ENCODE data around the gene UMOD.

UMOD gene

GRCh38 chr16:20352615-20353014, at the start of gene UMOD:
TSS of gene UMOD (minus strand) at chr16:20352715. CDS start at chr16:20350737, 1,978 bp downstream.
- no peak for DNase-seq (ENCODE audit: low spot score)

- DNase-seq (ENCODE audit: low spot score), result no peak
Measured at GRCh38 chr16:20401475-20402016, 49.0 kb upstream of the UMOD start.

- no peak for DNase-seq (ENCODE audit: low spot score)
Measured at GRCh38 chr16:20401066-20401465, 48.6 kb upstream of the UMOD start.

GRCh38 chr16:20399185-20399584, 46.7 kb upstream of the UMOD start:
- no peak for DNase-seq (ENCODE audit: low spot score)

- no peak for DNase-seq (ENCODE audit: low spot score)
Measured at GRCh38 chr16:20398603-20399002, 46.1 kb upstream of the UMOD start.

GRCh38 chr16:20397468-20398074, 45.1 kb upstream of the UMOD start:
- no peak for DNase-seq (ENCODE audit: low spot score)

GRCh38 chr16:20396846-20397467, 44.4 kb upstream of the UMOD start:
- DNase-seq (ENCODE audit: low spot score), result no peak

GRCh38 chr16:20395946-20396345, 43.4 kb upstream of the UMOD start:
- no peak for DNase-seq (ENCODE audit: low spot score)

- DNase-seq (ENCODE audit: low spot score), result no peak
Measured at GRCh38 chr16:20393801-20394577, 41.5 kb upstream of the UMOD start.

- DNase-seq (ENCODE audit: low spot score), result no peak
Measured at GRCh38 chr16:20391045-20391444, 38.5 kb upstream of the UMOD start.

- DNase-seq (ENCODE audit: low spot score), result no peak
Measured at GRCh38 chr16:20388854-20389253, 36.3 kb upstream of the UMOD start.

GRCh38 chr16:20387978-20388377, 35.5 kb upstream of the UMOD start:
- no peak for DNase-seq (ENCODE audit: low spot score)

- DNase-seq (ENCODE audit: low spot score), result peak; percentile 67
Measured at GRCh38 chr16:20385844-20386832, 33.6 kb upstream of the UMOD start.

GRCh38 chr16:20383106-20384029, 30.9 kb upstream of the UMOD start:
- peak; percentile 48 for DNase-seq (ENCODE audit: low spot score)

- DNase-seq (ENCODE audit: low spot score), result no peak
Measured at GRCh38 chr16:20382202-20382948, 29.9 kb upstream of the UMOD start.

- DNase-seq (ENCODE audit: low spot score), result no peak
Measured at GRCh38 chr16:20380782-20381181, 28.3 kb upstream of the UMOD start.

GRCh38 chr16:20377181-20377580, 24.7 kb upstream of the UMOD start:
- DNase-seq (ENCODE audit: low spot score), result no peak

- no peak for DNase-seq (ENCODE audit: low spot score)
Measured at GRCh38 chr16:20372701-20373100, 20.2 kb upstream of the UMOD start.

- DNase-seq (ENCODE audit: low spot score), result no peak
Measured at GRCh38 chr16:20369452-20370054, 17.0 kb upstream of the UMOD start.

Data from germinal center (tissue), 1 donor.